Measurements from ENCODE around the gene DNAJC27. TPM values are rescaled to one million over a fixed set of nuclear protein-coding genes. Genes with fewer than 3 reads are reported as not detected.
A peak's percentile ranks its signal among the peaks of the same experiment; 100 is the strongest.
"Not testable (repeated sequence)": the region's sequence is repeated elsewhere in the genome, so short reads cannot be mapped to it uniquely, and the experiment has no call there.

The DNAJC27 gene
- total RNA-seq (2014; rRNA removed; shearing (Covaris generic)) = 2.3 and 6.2 TPM in 2 replicates

- DNase-seq (ENCODE audit: low read depth) = peak; percentile 100
Observed at GRCh38 chr2:24971536-24972314, at the start of gene DNAJC27. Gene DNAJC27, minus strand, starts transcription at chr2:24971955. Its CDS starts 51 bp downstream, at chr2:24971904.

DNA sequence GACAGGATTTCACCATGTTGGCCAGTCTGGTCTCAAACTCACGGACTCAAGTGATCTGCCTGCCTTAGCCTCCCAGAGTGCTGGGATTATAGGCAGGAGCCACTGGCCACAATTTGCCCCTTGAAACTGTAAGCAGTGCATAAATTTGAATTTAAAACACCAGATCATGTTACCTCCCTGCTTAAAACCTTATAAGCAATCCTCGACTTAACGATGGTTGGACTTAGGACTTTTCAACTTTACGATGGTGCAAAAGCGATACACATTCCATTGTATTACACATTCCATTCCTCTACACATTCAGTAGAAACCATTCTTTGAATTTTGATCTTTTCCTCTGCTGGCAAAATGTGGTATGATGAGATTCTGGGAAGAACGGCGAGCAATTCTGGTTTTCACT is 46.9 kb upstream of the DNAJC27 start:
- DNase-seq (ENCODE audit: low read depth) = no peak

GRCh38 chr2:25014631-25015030 is 42.9 kb upstream of the DNAJC27 start:
- no peak for DNase-seq (ENCODE audit: low read depth)

DNA sequence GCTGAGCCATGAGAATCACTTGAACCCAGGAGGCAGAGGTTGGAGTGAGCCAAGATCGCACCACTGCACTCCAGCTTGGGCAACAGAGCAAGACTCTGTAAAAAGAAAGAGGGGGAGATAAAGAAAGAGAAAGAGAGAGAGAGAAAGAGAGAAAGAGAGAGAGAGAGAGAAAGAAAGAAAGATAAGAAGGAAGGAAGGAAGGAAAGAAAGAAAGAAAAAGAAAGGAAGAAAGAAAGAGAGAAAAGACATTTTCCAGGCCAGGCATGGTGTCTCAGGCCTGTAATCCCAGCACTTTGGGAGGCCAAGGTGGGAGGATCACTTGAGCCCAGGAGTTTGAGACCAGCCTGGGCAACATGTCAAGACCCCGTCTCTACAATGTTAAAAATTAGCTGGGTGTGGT is 39.6 kb upstream of the DNAJC27 start:
- DNase-seq (ENCODE audit: low read depth) = not testable (repeated sequence)

GRCh38 chr2:25009954-25010353 is 38.2 kb upstream of the DNAJC27 start:
- peak; percentile 46 for DNase-seq (ENCODE audit: low read depth)

- no peak for DNase-seq (ENCODE audit: low read depth)
Observed at GRCh38 chr2:25002066-25002465, 30.3 kb upstream of the DNAJC27 start.

DNA sequence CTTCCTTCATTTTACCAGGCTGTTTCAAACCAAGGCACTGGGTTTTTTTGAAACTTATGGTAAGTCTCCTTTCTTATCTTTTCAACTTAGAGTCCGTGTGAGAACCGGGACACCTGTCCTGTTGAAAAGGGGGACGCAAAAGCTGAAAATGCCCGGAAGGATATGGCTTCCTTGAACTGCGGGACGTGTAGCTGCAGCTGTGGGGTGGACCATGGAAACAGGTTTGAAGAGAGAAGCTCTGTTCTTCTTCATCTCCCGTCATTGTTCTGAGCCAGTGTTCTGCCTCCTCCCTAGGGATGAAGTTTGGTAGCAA is 29.5 kb upstream of the DNAJC27 start:
- no peak for DNase-seq (ENCODE audit: low read depth)

GRCh38 chr2:25000503-25001324 is 29.0 kb upstream of the DNAJC27 start:
- peak; percentile 35 for DNase-seq (ENCODE audit: low read depth)

DNA sequence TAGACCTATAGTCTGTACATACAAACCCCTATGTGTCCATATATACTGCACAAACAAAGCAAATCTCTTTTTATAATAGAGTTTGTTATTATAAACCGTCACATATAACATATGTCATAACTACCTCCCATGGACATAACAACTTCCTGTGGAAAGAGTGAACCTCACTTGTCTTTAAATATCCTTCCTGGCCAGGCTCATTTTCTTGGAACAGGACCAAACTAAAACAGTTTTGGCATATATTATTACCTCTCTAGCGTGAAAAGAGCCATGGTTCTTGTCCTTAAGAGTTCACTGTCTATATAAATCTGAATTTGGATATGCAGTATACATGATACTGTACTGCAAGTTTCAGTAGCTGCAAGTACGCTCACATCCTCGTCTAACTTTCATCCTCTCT is 28.3 kb upstream of the DNAJC27 start:
- DNase-seq (ENCODE audit: low read depth) = no peak

GRCh38 chr2:24999097-24999496 is 27.3 kb upstream of the DNAJC27 start:
- not testable (repeated sequence) for DNase-seq (ENCODE audit: low read depth)

- DNase-seq (ENCODE audit: low read depth) = no peak
Observed at GRCh38 chr2:24994146-24994724, 22.5 kb upstream of the DNAJC27 start.

DNA sequence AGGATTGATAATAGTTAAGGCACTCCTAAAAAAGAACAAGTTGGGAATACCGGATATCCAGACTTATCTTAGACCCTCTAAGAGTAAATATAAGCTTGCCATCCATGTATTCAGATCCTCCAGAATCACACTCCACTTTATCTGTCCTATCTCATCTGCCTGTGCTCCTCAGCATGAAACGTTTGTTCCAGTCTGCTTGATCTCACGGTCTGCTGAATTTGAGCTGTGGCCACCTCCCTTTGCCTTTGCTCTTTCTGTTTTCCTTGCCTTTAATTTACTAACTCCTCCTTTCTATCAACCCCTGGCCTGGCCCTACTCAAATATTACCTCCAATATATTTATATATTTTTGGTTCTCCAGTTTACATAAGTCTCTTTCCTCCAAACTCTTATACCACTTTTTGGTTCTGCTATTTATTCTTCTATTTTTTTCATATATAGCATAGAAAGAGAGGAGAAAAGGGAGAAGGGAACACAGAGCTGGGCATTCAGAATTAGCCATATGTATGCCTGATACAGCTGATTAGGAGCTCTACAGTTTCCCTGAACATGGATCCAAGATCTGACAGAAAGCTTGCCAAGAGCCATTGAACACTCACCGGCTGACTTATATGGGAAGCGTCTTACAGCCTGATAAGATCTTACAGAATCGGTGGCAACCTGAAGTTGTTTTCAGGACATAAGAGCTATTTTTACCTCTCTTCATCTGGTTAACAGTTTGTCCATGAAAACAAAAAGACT is 21.8 kb upstream of the DNAJC27 start:
- DNase-seq (ENCODE audit: low read depth) = no peak

DNA sequence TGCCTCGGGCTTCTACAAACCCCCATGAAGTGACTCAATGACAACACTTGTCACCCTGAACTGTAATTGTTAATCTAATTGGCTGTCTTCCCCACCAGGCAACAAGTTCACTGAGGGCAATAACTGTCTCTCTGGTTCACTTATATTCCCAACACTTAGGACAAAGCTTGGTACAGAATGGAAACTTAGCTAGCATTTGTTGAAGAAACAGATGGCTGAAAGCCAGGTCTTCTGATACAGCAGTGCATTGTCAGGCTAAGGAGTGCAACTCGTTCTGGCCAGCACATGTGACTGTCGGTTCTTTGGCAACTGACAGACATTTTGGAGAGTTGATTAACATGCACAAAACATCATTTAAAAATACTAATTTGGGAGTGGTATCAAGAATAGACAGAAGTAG is 14.6 kb upstream of the DNAJC27 start:
- no peak for DNase-seq (ENCODE audit: low read depth)

GRCh38 chr2:24985511-24985910 is 13.8 kb upstream of the DNAJC27 start:
- DNase-seq (ENCODE audit: low read depth) = no peak

- DNase-seq (ENCODE audit: low read depth) = no peak
Observed at GRCh38 chr2:24984912-24985311, 13.2 kb upstream of the DNAJC27 start.

DNA sequence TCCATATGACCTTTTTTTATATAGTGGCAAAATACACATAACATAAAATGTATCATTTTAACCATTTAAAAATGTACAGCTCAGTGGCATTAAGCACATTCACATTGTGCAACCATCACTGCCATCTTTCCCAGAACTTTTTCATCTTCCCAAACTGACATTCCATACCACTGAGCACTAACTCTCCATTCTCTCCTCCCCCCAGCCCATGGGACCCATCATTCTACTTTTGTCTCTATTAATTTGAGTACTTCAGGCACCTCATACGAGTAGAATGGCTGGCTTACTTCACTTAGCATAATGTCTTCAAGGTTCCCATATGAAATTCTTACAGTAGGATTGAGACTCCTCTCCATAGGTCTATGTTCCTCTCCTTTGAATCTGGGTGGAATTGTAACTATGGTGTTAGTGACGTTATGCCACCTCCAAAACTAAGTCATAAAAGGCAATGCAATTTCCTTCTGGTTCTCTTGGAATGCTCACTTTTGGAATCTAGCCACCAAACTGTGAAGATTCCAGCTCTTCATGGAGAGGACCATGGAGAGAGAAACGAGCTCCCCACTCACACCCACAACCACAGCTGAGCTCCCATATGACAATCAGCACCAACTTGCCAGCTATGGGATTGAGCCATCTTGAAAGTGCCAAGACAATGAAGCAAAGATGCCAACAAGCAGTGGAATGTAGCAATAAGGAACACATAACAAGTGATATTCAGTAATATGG is 9.8 kb upstream of the DNAJC27 start:
- no peak for DNase-seq (ENCODE audit: low read depth)

- no peak for DNase-seq (ENCODE audit: low read depth)
Observed at GRCh38 chr2:24978661-24979060, 6.9 kb upstream of the DNAJC27 start.

- DNase-seq (ENCODE audit: low read depth) = no peak
Observed at GRCh38 chr2:24977631-24978030, 5.9 kb upstream of the DNAJC27 start.

- no peak for DNase-seq (ENCODE audit: low read depth)
Observed at GRCh38 chr2:24973812-24974211, 2.1 kb upstream of the DNAJC27 start.

GRCh38 chr2:24972315-24972961 is 683 bp upstream of the DNAJC27 start:
- peak; percentile 51 for DNase-seq (ENCODE audit: low read depth)

- peak; percentile 23 for DNase-seq (ENCODE audit: low read depth)
Observed at GRCh38 chr2:24971286-24971535, 544 bp downstream of the DNAJC27 start.
